Activated T-cell treated with anti-CD3 and anti-CD28 coated beads for 48 hours (primary cell): Measurements from ENCODE around the gene SPATA18.
A peak's percentile ranks its signal among the peaks of the same experiment; 100 is the strongest.

Experiments used
- DNase-seq: peaks from one replicate; pipeline ENCODE4 v3.0.0-alpha.2; 2020; ENCODE audit warnings: low read depth

Gene SPATA18, protein sequence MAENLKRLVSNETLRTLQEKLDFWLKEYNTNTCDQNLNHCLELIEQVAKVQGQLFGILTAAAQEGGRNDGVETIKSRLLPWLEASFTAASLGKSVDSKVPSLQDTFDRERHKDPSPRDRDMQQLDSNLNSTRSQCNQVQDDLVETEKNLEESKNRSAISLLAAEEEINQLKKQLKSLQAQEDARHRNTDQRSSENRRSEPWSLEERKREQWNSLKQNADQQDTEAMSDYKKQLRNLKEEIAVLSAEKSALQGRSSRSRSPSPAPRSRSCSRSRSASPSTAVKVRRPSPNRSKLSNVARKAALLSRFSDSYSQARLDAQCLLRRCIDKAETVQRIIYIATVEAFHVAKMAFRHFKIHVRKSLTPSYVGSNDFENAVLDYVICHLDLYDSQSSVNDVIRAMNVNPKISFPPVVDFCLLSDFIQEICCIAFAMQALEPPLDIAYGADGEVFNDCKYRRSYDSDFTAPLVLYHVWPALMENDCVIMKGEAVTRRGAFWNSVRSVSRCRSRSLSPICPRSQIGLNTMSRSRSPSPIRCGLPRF

DNA sequence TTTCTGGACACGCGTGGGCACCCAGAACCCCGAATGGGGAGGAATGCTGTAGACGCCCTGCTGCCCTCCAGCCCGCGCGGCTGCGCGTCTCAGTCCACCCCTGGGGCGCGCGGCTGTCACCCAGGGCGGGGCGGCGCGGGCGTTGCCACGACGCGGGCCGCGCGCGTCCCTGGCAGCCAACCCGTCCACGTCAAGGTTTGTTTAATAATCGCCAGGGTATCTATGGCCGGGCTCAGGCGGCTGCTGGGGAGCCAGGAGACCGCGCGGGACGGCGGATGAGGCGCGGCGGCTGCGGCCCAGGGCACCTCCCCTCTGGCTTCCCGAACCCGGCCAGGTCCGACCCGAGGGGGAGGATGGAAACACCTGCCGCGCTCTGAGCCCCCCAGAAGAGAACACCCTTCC, at the start of gene SPATA18:
Gene SPATA18, plus strand, starts transcription at position 92 of the 402 bp plus-strand sequence. CDS start 401 bp downstream, outside the sequence.
- DNase-seq: no peak

DNA sequence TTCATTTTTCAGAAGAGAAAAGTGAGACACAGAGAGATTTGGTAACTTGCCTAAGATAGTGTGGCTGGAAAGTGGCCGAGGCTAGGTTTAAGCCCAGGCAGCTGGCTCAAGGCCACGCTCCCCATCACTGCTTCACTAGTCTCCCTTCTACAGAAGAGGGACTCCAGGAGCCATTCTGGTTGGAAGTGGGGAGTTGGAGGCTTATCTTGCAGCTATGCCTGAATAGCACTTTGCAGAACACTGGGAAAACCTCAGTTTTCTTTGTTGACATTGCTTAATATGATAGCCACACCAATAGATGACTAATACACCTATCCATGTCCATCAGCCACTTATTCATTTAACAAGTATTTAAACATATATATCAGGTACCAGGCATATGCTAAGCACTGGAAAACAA, 49.5 kb upstream of the SPATA18 start:
- DNase-seq: no peak

DNA sequence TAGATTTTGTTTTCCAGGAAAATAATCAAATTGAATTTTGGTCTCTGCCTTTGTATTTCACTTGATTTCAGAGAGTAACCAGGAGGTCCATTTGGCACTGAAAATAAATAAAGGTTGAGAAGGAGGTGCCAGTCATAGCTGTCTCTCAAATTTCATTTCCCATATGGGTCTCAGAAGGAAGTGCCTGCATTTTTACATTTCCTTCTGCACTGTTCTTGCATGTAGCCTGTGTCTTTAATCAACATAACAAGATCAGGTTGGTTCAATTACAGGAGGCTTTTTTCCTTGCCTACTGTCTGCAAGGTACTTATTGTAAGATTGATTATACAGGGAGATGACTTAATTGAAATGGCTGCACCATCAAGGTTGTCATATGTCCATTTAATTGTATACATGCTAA, 46.7 kb upstream of the SPATA18 start:
- DNase-seq: no peak

DNA sequence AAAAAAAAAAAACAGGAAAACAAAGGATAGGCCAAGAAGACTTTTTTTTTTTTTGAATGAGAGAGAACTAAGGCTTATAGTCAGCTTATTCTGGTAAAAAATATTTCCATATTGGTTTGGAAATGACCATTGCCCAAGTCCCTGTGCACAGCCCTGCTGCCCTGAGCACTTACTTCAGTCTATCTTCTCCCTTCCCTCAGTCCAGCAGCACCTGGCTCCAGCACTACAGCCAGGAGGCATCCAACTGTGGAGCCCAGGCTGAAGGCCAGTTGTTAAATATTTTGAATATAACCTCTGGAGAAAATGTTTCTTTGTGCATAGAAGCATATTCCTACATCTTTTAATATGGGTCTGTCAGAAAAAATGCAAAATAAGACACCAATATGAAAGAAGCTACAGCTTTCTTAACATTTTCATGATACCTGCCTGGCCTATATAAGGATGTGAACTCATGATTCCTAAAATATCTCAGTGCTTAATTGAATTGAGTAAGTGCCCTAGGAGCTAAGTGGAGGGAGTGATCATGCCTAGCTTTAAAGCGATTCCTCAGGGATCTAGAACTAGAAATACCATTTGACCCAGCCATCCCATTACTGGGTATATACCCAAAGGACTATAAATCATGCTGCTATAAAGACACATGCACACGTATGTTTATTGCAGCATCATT, 45.4 kb upstream of the SPATA18 start:
- no peak for DNase-seq

DNA sequence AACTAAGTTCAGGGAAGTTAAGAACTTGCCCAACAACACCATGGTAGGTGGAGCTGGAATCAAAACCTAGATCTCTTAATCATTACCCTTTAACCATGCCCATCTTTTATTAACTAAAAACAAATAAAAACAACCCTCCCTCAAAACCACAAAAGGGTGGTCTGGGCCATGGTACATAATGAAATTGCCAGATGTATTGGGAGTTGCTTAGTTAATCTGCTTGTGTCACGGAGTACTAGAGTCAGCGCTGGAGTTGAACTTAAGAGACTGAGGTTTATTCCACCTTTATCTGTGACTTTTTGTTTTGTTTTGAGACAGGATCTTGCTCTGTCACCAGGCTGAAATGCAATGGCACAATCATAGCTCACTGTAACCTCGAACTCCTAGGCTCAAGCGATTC, 44.2 kb upstream of the SPATA18 start:
- DNase-seq: no peak

DNA sequence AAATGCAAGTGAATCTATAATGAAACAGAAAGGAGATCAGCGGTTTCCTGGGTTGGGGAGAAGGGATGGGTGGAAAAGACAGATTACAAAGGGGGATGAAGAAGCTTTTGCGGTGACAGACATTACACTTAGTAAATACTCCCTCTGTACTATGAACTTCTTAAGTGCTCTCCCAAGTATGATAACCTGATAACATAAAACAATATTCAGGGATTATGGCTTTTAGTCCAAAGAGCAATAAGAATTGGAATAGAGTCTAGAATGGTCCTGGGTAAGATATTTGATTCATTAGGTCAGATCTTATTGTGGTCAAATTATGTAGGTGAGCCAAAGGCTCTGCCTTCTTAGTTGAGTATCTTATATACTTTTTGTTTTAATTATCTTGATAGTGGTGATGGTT, 40.1 kb upstream of the SPATA18 start:
- no peak for DNase-seq

DNA sequence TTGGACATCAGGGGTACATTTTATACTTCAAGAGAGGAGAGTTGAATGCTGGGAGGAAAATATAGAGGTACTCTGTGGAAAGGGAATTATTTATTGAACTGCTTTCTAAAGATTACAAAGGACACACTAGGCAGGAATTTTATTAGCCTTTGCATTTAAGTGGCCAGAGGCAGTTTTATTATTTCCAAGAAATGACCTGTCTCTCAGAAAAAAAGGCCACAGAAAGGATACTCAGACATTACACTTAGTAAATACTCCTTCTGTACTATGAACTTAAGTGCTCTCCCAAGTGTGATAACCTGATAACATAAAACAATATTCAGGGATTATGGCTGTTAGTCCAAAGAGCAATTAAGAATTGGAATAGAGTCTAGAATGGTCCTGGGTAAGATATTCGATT, 38.5 kb upstream of the SPATA18 start:
- no peak for DNase-seq

DNA sequence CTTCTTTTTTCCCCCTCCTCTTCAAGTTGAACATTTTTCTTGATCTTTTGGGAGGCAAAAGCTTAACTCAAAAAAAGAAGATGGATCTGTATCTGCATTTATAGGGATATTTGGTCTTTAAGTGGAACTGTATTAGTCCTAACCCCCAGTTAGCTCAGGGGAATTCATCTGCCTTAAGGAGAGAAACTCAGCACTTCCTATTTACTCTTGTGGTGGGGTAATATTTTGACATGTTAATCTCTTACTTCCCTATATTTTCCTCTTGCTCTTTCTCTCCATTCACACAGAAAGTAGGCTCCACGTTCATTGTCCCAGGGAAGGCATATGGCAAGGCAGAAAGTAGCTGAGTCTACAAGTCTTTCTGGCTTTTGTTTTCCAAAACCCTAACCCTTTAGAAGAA, 36.2 kb upstream of the SPATA18 start:
- DNase-seq: no peak

DNA sequence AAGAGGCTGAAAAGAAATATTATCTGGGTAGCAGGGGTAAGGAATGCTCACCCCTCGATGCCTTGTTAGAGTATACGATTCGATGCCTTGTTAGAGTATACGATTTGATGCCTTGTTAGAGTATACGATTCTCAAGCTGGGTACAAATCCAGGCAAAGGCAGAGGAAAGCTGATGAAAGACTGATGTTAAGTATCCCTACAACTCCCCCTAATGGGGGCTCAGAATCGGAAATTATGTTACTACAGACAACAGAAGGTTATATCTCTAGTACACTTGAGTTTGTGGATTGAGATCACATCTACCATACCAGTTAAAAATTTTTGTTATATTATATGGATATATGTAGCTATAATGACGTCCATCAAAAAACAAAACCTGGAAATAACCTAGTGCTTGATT, 35.7 kb upstream of the SPATA18 start:
- DNase-seq: no peak

DNA sequence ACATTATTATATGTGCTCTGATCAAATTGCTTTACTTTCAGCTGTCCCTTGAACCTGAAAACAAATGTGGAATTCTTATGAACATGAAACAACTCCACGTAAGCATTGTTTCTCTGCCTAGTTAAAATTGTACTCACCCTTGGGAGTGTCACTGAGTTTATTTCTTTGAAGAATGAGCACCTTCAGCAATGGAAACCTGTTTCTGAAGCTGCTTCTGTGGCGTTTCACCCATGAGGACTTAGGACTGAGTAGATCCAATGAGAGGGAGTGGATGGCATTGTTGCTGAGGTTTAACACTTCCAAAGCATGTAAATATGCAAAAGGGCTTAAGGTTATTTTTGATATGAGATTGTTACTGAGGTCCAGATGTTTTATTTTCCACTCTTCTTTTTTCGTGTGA, 34.1 kb upstream of the SPATA18 start:
- no peak for DNase-seq

DNA sequence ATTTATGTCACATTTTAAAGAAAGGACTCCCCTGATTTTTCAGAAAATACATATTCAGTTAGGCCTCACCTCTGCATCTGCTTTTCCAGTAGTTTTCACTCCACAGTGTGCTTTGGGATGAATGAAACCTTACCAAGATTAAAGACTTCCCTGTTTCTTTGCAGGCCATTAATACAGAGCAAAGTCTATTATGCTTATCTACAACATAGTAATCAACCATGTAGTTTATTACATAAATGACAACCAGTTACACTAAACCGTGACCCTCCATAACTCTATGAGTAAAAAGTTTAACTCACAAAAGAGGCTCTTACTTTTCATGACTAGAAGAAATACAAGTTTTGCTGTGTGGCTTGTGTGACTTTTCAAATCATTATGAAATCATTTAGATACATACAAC, 33.3 kb upstream of the SPATA18 start:
- no peak for DNase-seq

DNA sequence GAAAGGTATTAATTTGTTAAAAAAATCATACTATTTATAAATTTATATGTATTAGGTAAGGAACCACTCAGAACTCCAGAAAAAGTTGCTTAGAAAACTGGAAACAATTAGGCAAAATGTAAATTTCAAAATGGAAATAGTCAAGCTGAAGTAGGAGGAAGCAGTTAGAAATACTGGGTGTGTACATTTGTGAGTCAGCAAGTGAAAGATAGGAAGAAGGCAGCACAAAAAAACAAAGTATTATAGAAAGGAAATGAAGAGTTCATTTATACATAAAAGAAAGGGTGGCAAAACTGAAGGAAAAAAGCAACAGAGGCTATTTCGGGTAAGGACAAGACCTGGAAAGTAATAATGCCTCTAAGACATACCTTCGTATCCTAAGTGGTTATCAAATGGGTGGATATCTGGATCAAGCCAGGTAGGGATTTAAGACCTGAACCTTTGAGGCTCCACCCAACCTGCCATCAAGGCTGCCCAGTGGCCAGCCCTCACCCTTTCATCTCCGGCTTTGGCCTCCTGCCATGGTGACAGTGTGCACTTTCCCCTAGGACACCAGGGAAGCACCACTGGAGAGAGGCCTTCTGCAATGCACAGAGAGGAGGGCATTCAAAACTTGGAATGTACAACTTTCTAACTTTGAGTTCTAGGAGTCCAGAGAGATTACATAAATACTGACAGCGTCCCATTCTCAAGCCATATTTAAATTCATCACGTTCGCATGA, 31.0 kb upstream of the SPATA18 start, which contains the start of gene LRRC66:
Gene LRRC66, minus strand, starts transcription at position 428 of the 722 bp plus-strand sequence. CDS start 2,750 bp downstream, outside the sequence.
- DNase-seq: no peak

DNA sequence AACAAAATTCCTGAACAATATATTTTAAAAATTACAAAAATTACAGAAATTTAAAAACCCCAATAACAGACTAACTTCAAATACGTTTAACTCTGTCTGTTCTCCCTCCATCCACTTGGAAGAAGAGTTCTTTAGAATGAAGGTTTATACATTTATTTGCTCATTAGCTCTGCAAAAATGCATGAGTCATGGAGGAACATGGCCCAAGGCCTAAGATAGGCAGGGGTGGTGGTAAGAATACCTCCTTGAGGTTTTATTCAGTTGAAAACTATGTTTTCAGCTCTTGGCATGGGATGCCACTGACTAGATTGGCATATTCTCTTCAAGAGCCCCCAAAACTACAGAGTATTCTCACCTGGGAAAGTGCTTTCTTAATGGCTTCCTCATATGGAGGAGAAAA, 22.1 kb upstream of the SPATA18 start:
- no peak for DNase-seq

DNA sequence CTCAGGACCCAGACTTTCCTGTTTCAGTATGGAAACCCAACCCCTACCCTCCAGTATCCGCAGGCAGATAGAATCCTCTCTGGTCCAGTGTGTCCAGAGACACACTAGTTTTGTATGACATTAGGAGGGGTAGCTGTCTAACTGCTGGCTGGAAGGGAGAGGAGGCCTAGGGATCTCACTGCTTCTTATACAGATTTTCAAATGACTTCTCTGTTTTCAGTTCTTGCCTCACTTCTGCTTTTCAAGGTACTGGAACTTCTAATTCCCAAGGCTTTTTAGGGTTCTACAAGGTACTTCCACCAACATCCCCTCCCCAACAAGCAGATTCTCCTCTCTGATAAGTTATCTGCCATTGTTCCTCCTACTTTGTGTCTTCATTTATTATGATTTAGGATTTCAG, 19.1 kb upstream of the SPATA18 start:
- no peak for DNase-seq

DNA sequence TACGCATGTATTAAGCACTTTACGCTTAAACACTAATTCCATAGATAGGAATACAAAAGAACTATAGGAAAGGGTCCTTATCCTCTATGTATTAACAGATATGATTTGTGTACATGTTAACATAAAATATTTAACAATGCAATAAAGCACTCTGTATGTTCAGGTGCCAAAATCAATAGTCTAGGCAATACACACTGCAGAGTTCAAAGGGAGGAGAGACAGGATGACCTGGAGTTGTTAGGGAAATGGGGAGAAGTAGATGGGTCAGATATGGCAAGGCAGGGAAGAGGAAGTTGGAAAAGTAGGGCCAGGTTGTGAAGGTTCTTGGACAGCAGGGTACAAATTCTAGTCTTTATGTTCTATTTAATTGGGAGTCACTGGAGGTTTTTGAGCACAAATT, 15.9 kb upstream of the SPATA18 start:
- DNase-seq: no peak

DNA sequence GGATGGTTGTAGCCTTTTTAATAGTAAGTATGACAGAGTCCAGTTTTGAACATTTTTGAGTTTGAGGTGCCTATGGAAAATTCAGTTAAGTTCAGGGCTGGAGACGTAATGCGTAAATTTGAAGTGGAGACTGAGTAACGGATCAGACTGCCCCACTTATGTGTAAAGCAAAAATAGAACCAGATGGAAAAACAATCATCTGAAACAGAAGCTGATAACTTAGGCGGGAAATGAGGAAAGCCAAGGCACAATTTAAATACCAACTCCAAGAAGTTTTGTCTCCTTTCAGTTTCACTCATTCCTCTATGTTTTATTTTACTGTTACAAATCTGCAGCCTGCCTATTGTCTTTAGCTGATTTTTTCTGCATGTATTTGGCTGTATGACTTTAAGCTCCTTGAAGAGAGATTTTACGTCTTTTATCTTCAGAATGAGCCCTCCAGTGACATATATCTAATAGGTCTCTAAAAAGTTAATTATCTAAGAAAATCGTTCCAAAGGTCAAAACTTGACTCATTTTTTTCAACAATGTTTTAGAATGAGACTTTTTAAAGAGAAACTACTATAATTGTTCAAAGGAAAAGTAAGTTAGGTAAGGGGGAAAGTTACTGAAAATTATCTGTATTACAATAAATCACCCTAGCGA, 14.1 kb upstream of the SPATA18 start:
- no peak for DNase-seq

DNA sequence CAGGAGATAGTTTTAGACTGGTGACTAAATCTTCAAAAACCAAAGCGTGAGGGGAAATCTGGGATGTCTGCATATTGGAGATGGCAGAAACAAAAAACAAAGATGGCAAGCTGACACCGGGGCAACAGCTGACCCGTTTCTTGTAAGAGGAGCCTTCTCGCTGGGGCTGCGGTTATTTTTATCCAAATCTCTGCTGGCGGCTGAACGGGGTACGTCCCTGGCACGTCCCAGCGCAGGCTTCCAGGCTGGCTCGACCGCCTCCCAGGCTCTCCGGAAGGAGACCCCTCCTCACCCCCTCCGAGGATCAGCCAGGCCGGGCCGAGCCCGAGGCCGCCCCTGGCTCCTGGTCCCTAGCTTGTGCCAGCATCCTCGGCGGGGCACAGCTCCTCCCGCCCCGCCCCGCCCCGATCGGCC, 13.4 kb upstream of the SPATA18 start:
- no peak for DNase-seq

DNA sequence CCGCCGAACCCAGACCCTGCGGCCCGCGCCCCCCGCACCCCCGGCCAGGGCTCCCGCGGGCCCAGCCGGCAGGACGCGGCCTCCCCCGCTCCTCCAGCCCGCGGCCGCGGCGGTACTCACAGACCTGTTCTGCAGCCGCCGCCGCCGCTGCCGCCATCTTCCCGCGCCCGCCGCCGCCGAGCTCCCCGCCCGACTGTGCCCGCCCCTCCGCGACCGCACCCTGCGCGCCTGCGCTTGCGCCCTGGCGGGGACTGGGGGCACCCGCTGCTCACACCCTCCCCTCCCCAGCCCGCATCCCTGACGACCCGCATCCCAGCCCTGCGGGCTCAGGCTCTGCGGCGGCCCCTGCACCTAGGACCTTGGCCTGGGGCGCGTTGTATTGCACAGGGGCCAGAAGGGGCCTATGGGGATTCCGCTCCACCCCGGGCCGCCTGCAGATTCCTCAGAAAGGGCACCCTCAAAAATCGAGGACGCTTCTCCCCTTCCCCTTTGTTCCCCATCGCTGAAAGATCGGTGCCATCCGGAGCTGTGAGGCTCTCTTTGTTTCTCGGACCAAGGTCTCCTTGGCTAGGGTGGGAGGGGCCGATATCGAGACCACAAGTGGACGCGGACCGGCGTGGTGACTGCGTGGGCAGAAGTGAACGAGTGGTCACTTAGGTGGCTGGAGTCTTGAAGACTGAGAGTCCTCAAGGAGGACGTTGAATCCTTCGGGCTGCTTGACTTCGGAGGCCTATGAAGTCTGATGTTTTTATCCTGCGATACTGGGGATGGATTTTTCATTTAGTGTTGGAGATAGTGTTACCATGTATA, 12.8 kb upstream of the SPATA18 start, which contains the start of gene SGCB:
Gene SGCB, minus strand, starts transcription at position 197 of the 810 bp plus-strand sequence. Its CDS starts 40 bp downstream, at position 157.
- DNase-seq: peak; percentile 70

DNA sequence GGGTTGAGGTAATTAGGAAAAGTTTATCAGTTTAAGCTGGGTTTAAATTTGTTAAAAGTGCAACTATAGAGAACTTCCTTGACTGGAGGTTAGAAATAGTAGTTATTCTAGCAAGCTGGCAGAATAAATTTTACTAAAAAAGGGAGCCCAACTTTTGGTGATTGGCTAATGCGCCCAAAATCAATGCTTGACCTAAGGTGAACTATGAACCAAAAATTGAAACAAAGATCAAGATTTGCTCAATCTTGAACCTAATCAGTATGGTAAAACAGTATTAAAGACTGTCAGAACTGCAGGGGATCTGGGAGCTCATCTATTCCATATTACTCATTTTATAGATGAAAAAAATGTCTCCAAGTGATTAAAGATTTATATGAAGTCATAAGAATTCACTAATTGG, 6.1 kb upstream of the SPATA18 start:
- DNase-seq: no peak

DNA sequence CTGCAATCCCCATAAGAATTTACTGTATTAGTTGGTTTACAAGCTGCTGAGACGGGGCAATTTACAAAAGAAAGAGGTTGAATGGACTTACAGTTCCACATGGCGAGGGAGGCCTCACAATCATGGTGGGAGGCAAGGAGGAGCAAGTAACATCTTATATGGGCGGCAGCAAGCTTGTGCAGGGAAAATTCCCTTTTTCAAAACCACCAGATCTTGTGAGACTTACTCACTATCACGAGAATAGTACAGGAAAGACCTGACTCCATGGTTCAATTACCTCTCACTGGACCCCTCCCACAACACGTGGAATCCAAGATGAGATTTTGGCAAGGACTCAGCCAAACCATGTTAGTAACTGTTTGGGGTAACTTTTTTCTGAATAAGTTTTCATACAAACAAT, 1.8 kb upstream of the SPATA18 start:
- DNase-seq: no peak
